NB4 (cell line): ENCODE data around the gene SLC37A1.
A peak's percentile ranks its signal among the peaks of the same experiment; 100 is the strongest.

Experiments used
- DNase-seq: peaks from one replicate; pipeline ENCODE4 v3.0.0; 2010; ENCODE audit warnings: low read depth
- H3K4me3 ChIP-seq: one replicate; pipeline ENCODE4 v1.5.1; 2011; ENCODE audit warnings: mild to moderate bottlenecking, low read depth, low read length, moderate library complexity
- MYC ChIP-seq: IDR thresholded peaks from 2 replicates; pipeline ENCODE4 v1.6.1; 2011; ENCODE audit warnings: low read depth, low read length
- POLR2A ChIP-seq: IDR thresholded peaks from 2 replicates; pipeline ENCODE4 v1.6.1; 2011; ENCODE audit warnings: mild to moderate bottlenecking; ENCODE audit not compliant: insufficient read length; ENCODE audit errors: extremely low read depth
- TF ChIP-seq, protein P1 (sequence below): IDR thresholded peaks from one replicate; pipeline ENCODE4 v1.5.1; 2012; ENCODE audit warnings: low read depth, low read length
- TF ChIP-seq, protein P2 (sequence below): IDR thresholded peaks from 2 replicates; pipeline ENCODE4 v1.6.1; 2011; ENCODE audit warnings: low read depth, low read length

The SLC37A1 gene

DNA sequence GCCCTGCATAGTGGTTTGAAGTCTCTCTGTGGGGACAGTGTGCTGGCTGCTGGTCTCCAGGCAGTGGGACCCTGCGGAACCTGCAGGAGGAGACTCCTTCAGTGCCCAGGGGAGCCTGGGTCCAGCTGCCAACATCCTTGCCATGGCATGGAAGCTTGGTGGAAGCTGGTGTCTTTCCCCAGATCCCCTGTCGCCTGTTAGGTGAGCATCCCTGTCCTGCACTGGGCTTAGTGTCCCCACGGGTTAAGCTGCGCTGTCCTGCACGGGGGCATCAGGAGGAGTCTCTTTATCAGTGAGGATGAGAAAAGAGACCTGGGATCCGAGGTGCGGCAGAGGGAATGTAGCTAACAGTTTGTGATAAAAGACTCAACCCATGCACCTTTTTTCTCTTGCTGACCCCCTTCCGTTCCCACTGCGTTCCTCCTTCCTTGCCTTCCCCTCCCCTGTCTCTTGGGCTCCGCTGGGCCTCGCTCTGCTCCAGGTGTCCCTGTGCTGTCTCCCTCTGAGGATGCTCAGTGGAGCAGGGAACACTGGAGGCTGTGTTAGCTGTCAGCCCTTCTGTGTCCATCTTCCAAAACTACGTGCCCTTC lies 59.3 kb downstream of the SLC37A1 start:
- DNase-seq, result no peak
- TF ChIP-seq MYC (no peak), POLR2A (no peak)
- TF ChIP-seq, protein P1, sequence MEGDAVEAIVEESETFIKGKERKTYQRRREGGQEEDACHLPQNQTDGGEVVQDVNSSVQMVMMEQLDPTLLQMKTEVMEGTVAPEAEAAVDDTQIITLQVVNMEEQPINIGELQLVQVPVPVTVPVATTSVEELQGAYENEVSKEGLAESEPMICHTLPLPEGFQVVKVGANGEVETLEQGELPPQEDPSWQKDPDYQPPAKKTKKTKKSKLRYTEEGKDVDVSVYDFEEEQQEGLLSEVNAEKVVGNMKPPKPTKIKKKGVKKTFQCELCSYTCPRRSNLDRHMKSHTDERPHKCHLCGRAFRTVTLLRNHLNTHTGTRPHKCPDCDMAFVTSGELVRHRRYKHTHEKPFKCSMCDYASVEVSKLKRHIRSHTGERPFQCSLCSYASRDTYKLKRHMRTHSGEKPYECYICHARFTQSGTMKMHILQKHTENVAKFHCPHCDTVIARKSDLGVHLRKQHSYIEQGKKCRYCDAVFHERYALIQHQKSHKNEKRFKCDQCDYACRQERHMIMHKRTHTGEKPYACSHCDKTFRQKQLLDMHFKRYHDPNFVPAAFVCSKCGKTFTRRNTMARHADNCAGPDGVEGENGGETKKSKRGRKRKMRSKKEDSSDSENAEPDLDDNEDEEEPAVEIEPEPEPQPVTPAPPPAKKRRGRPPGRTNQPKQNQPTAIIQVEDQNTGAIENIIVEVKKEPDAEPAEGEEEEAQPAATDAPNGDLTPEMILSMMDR, result no peak
- TF ChIP-seq, protein P2, sequence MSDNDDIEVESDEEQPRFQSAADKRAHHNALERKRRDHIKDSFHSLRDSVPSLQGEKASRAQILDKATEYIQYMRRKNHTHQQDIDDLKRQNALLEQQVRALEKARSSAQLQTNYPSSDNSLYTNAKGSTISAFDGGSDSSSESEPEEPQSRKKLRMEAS, result no peak
- H3K4me3 ChIP-seq, result no peak overlapping the region

DNA sequence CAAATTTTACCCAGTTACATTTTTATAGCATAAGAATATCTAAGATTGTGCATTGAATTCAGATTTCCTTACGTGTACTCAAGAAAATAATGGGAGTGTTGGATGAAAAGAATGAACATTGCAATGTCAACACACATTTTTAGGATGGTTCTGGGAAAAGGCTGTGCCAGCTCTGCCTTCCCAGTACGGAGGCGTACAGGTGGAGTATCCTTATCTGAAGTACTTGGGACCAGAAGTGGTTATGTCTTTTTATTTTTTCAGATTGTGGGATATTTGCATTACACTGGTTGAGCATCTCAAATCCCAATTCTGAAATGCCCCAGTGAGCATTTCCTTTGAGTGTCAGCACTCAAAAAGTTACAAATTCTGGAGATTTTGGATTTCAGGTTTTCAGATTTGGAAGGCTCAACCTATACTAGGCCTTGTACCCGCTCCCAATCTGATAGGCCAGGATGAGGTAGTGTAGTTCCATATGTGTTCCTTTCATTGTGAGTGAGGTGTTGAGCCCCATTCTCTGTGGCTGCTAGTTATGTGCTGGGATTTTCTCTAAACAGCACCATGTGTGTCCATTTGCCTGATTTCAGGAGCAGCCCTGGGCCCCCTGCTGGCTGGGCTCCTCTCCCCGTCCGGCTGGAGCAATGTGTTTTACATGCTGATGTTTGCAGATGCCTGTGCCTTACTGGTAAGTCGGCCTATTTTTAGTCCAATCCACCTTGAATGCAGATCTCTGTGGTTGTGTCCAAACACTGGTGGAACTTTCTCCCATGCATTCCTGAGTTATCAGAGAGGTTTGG lies 60.8 kb downstream of the SLC37A1 start:
- no peak for TF ChIP-seq MYC
- no peak for TF ChIP-seq POLR2A
- TF ChIP-seq, protein P1, result peak; percentile 14
- no peak overlapping the region for H3K4me3 ChIP-seq
- peak; percentile 10 for DNase-seq

DNA sequence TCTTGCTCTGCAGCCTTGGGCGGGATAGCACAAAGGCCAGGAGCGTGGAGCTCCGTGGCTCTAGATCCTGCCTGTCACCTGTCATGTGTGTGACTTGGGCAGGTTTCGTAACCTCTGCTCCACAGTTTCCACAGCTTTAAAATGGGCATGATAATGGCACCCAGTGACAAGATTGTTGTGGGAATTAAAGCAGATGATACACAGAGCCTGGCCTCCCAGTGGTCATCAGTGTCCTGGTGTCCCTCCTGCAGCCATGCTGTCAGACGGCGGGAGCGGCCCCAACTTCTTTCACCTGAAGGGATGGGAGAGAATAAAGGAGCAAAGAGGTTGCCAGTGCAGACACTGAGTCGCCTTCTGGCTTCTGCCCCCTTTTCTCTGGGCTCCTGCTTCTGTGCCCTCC lies 61.5 kb downstream of the SLC37A1 start:
- no peak overlapping the region for H3K4me3 ChIP-seq
- DNase-seq, result no peak
- TF ChIP-seq MYC (no peak), POLR2A (no peak)
- TF ChIP-seq, protein P1, result no peak
- TF ChIP-seq, protein P2, result no peak

DNA sequence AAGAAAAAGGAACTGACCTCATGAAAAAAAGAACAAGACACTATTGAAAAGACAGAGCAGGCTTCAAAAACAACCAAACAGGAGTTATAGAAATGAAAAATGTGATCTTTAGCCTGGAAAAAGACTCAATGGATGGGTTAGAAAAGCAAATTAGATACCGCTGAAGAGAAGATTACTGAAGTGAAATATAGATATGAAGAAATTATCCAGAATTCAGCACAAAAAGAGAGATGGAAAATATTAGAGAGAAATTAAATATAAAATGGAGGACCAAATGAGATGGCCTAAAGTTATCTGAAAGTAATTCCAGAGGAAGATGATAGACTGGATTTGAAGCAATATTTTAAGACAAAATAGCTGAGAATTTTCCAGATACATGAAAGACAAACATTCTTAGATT lies 63.0 kb downstream of the SLC37A1 start:
- TF ChIP-seq MYC (no peak), POLR2A (no peak)
- TF ChIP-seq, protein P2, result no peak
- TF ChIP-seq, protein P1, result no peak
- DNase-seq, result no peak
- no peak overlapping the region for H3K4me3 ChIP-seq

DNA sequence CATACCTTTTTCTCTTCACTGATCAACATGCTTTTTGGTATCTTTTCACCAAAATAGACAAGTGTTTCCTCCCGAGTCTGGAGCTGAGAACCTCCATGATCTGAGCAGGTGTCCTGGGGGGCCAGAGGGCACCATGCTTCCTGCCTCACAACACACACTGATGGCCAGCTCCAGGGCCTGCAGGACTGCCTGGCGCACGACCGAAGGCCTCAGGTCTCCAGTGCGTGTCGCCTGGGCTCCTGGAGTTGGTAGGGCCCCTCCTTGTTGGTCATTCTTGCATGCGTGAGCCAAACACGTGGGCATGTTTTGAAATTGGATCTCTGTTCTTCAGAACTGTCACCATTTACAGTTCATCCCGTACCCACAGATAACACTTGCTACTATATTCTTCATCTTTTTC lies 64.4 kb downstream of the SLC37A1 start:
- TF ChIP-seq MYC, result no peak
- TF ChIP-seq, protein P1, result no peak
- no peak overlapping the region for H3K4me3 ChIP-seq
- DNase-seq, result no peak
